ENCODE measurements around the gene THG1L. TPM values are rescaled to one million over a fixed set of nuclear protein-coding genes. Genes with fewer than 3 reads are reported as not detected.

The THG1L gene
- total RNA-seq, 1 experiment from 2014 or later = 45.3 TPM

DNA sequence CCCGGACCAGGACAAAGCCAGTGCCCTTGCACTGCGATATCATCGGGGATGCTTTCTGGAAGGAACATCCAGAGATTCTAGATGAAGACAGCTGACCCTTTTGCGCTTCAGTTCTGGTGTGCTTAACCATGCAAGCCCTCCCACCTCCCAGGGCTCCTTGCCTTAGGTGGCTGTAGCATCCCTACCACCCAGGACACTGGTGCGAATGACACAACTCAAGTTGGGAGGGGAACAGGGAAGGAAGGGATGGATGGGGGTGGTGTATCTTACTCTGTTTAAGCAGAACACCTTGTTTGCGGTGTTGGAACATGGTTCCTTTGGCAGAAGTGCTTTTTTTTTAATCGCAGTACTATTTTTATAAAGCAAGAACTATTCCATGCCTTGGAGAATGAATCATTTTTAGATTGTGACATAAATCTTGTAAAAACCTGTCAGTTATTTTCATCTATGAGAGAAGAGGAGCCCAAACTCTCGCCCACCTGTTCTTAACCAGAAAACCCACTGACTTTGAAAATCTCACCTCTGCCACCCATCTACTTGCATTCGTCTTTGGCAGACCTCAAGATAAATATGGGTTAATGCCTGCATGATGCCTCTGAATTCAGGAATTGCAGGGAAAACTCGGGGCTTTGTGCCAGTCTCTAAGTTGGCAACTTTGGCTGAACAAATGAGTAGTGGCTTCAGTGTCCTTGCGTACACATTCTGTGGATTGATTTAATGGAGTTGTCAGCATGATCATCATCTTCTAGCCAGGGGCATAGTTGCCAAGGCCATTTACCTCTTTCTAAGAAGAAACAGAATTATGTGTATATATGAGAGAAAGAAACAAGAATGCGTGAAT lies 8.4 kb downstream of the THG1L start:
- H3K4me1 ChIP-seq (ENCODE audit: insufficient read depth, low read length) = peaks cover 8% of the 10 kb centered on the region
- peaks cover 7% of the 10 kb centered on the region for H3K79me2 ChIP-seq (ENCODE audit: low read length)
- no peaks in the 10 kb centered on the region for H4K20me1 ChIP-seq (ENCODE audit: low read length)
- intact Hi-C loops (cut with micrococcal nuclease) = loop anchor here (5.0 to 10.0 kb wide), 4 partner anchors 118 to 592 kb away; partner anchors contain the start of gene CLINT1
- no peak for DNase-seq
- CTCF ChIA-PET = no interaction called here
- no peak overlapping the region for H2AFZ ChIP-seq (ENCODE audit: low read length)
- H3F3A ChIP-seq (ENCODE audit: low read length, unreplicated experiment) = no peaks in the 10 kb centered on the region
- TF ChIP-seq, protein P1, sequence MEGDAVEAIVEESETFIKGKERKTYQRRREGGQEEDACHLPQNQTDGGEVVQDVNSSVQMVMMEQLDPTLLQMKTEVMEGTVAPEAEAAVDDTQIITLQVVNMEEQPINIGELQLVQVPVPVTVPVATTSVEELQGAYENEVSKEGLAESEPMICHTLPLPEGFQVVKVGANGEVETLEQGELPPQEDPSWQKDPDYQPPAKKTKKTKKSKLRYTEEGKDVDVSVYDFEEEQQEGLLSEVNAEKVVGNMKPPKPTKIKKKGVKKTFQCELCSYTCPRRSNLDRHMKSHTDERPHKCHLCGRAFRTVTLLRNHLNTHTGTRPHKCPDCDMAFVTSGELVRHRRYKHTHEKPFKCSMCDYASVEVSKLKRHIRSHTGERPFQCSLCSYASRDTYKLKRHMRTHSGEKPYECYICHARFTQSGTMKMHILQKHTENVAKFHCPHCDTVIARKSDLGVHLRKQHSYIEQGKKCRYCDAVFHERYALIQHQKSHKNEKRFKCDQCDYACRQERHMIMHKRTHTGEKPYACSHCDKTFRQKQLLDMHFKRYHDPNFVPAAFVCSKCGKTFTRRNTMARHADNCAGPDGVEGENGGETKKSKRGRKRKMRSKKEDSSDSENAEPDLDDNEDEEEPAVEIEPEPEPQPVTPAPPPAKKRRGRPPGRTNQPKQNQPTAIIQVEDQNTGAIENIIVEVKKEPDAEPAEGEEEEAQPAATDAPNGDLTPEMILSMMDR (conservative IDR thresholded peaks at IDR 0.05; ENCODE audit: low read depth, low read length) = no peak
- TF ChIP-seq EZH2phosphoT487 (IDR thresholded peaks at IDR 0.05; ENCODE audit: borderline replicate concordance, low read length) = no peak
- TF ChIP-seq EZH2 (IDR thresholded peaks at IDR 0.05; ENCODE audit: low read length, unreplicated experiment) = no peak
- peaks cover 28% of the 10 kb centered on the region; the same call in 1 of the 2 replicates for H3K36me3 ChIP-seq (ENCODE audit: low read depth, low read length)
- TSS peak; percentile 5 for BruUV-seq (replicated peaks)
- H3K27me3 ChIP-seq (ENCODE audit: low read length) = no peaks in the 10 kb centered on the region
- no peak for ATAC-seq
- no peak overlapping the region for H3K4me3 ChIP-seq (ENCODE audit: low read length)
- H3K4me2 ChIP-seq (ENCODE audit: low read length) = no peak overlapping the region
- POLR2A ChIA-PET (ENCODE audit: unreplicated experiment) = no interaction called here
- no peaks in the 10 kb centered on the region for H3K9me2 ChIP-seq (replicated peaks; ENCODE audit: low read length)
- no peaks in the 10 kb centered on the region for H3K9me3 ChIP-seq (ENCODE audit: low read length)
- no peak overlapping the region for H3K9ac ChIP-seq (ENCODE audit: low read length)
- no peak overlapping the region for H3K27ac ChIP-seq (ENCODE audit: low read length)

DNA sequence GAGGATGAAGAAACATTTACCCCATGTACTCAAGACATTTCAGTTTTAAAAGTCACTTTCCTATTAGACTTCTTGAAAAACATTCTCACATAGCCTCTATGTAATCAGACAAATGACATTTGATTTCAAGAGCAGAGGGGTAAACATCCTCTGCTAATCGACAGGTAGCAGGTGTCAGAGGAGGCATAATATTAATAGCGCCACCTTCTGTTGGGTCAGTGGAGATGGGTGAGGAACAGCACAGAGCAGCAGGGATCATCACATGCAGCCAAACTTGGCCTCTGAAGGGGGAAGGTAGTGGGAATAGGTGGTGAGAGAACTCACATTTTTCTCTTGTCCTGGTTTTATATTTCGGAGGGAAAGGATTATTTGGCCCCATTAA lies 9.0 kb downstream of the THG1L start:
- POLR2A ChIA-PET (ENCODE audit: unreplicated experiment) = interaction anchor here (0.6 kb wide), 1 partner anchor 328 kb away, joined by 4 read pairs; no protein-coding TSS in a partner anchor
- peak; percentile 59 for DNase-seq
- CTCF ChIA-PET = no interaction called here

More for the DNA sequence above, 9.0 kb downstream of the THG1L start:
- Histone ChIP-seq H3K27ac (ENCODE audit: low read length) (no peak overlapping the region), H3K4me3 (ENCODE audit: low read length) (no peak overlapping the region), H3K4me1 (ENCODE audit: insufficient read depth, low read length) (peaks cover 14% of the 10 kb centered on the region), H4K20me1 (ENCODE audit: low read length) (no peaks in the 10 kb centered on the region), H3K79me2 (ENCODE audit: low read length) (peaks cover 13% of the 10 kb centered on the region), H3K9me2 (replicated peaks; ENCODE audit: low read length) (no peaks in the 10 kb centered on the region), H2AFZ (ENCODE audit: low read length) (no peak overlapping the region), H3K9ac (ENCODE audit: low read length) (no peak overlapping the region), H3K4me2 (ENCODE audit: low read length) (no peak overlapping the region), H3K27me3 (ENCODE audit: low read length) (no peaks in the 10 kb centered on the region), H3F3A (ENCODE audit: low read length, unreplicated experiment) (no peaks in the 10 kb centered on the region), H3K36me3 (ENCODE audit: low read depth, low read length) (peaks cover 26% of the 10 kb centered on the region; the same call in 1 of the 2 replicates), H3K9me3 (ENCODE audit: low read length) (no peaks in the 10 kb centered on the region)
- intact Hi-C loops (cut with micrococcal nuclease) = loop anchor here (5.0 to 10.0 kb wide), 4 partner anchors 117 to 593 kb away; partner anchors contain the start of gene CLINT1
- ATAC-seq = no peak
- TF ChIP-seq EZH2phosphoT487 (IDR thresholded peaks at IDR 0.05; ENCODE audit: borderline replicate concordance, low read length) = no peak
- TF ChIP-seq, protein P1 (conservative IDR thresholded peaks at IDR 0.05; ENCODE audit: low read depth, low read length) = peak; percentile 94
- BruUV-seq (replicated peaks) = no TSS peak
